PC-3 (cell line): ENCODE data around the gene PCBP3.

ENCODE experiments used
- CTCF ChIP-seq: fragments of 300-600 bp; sonication (generic); conservative IDR thresholded peaks from 2 replicates; pipeline ENCODE4 v1.5.1; 2017; ENCODE audit warnings: antibody characterized with exemption, low read depth, mild to moderate bottlenecking, low read length
- EZH2 ChIP-seq: fragments of 300-600 bp; sonication (generic); IDR thresholded peaks from one replicate; pipeline ENCODE4 v1.6.1; 2017; ENCODE audit warnings: antibody characterized with exemption, mild to moderate bottlenecking, low read length; ENCODE audit not compliant: unreplicated experiment
- EZH2phosphoT487 ChIP-seq: fragments of 300-600 bp; sonication (generic); IDR thresholded peaks from 2 replicates; pipeline ENCODE4 v1.6.1; 2018; ENCODE audit warnings: mild to moderate bottlenecking, antibody characterized with exemption, low read length, borderline replicate concordance

- TF ChIP-seq CTCF: no peak
- no peak for TF ChIP-seq EZH2phosphoT487
- TF ChIP-seq EZH2: no peak
Observed at GRCh38 chr21:45727390-45727789, 83.9 kb downstream of the PCBP3 start.
